Brain microvascular endothelial cell (primary cell): ENCODE data around the gene UTP15.

Source experiments
- DNase-seq: peaks from one replicate; pipeline ENCODE4 v3.0.0-alpha.2; 2020
- H3K27ac ChIP-seq: fragments of 250-450 bp; sonication (Bioruptor Pico); 2 replicates; pipeline ENCODE4 v1.5.1; 2020; ENCODE audit warnings: mild to moderate bottlenecking, moderate library complexity
- H3K27me3 ChIP-seq: fragments of 250-450 bp; sonication (Bioruptor Pico); replicated peaks from 2 replicates; pipeline ENCODE4 v1.5.1; 2020; ENCODE audit warnings: mild to moderate bottlenecking
- H3K36me3 ChIP-seq: fragments of 250-450 bp; sonication (Bioruptor Pico); replicated peaks from 2 replicates; pipeline ENCODE4 v1.5.1; 2020; ENCODE audit warnings: mild to moderate bottlenecking
- H3K4me3 ChIP-seq: 2 replicates; pipeline ENCODE4 v1.5.1; 2011; ENCODE audit warnings: low read depth, mild to moderate bottlenecking, control low read depth, low read length, moderate library complexity
- in situ Hi-C: cut with HindIII; loops from 2 replicates; pipeline ENCODE4 v1.10.0; 2017; ENCODE audit warnings: low sequenced_read_pairs, low pct_ligation_motif_present
- TF ChIP-seq, protein P1 (sequence below): IDR thresholded peaks from 2 replicates; pipeline ENCODE4 v1.5.1; 2011; ENCODE audit warnings: low read depth, mild to moderate bottlenecking, moderate library complexity, low read length, control low read depth, inconsistent platforms; ENCODE audit errors: missing control alignments

Gene UTP15

DNA sequence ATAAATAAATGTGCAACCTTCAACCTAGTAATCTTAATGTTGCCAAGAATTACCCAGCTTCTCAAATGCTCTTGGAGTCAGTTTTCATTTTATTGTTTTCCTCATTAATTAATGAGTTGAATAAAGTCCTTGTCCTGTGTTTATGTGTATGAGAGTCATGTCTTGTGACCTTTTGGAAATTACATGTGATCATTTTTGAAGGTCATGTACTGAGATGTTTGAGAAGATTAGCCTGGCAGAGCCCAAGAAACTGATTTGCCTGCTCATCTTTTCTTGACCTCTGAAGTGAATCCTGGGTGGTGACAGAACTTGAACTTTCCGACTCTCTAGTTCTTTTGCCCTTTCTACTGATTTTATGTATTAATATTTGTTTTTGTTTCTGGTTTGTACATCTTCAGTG lies 15.5 kb upstream of the UTP15 start:
- TF ChIP-seq, protein P1, sequence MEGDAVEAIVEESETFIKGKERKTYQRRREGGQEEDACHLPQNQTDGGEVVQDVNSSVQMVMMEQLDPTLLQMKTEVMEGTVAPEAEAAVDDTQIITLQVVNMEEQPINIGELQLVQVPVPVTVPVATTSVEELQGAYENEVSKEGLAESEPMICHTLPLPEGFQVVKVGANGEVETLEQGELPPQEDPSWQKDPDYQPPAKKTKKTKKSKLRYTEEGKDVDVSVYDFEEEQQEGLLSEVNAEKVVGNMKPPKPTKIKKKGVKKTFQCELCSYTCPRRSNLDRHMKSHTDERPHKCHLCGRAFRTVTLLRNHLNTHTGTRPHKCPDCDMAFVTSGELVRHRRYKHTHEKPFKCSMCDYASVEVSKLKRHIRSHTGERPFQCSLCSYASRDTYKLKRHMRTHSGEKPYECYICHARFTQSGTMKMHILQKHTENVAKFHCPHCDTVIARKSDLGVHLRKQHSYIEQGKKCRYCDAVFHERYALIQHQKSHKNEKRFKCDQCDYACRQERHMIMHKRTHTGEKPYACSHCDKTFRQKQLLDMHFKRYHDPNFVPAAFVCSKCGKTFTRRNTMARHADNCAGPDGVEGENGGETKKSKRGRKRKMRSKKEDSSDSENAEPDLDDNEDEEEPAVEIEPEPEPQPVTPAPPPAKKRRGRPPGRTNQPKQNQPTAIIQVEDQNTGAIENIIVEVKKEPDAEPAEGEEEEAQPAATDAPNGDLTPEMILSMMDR, result no peak
- DNase-seq, result no peak
- H3K27me3 ChIP-seq, result no peaks in the 10 kb centered on the region
- no peak overlapping the region for H3K27ac ChIP-seq
- no peak overlapping the region for H3K4me3 ChIP-seq
- H3K36me3 ChIP-seq, result peaks cover 7% of the 10 kb centered on the region
- in situ Hi-C loops, result no loop called here

DNA sequence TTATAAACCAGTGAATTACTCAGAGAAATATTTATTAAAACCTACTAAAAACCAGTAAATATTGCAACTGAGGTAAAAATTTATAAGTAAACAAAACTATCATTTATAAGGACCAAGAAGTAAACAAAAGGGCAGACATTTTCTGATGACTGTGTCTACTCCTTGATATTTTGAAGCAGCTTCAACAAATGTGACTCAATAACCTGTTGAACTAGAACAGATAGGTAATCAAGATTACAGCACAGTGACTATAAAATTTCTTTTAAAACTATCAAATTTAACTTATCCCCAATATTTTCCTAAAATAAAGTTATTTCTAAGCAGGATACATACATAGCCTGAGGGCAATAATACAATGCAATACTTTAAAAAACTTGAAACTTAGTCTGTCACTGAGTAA lies 12.9 kb upstream of the UTP15 start:
- TF ChIP-seq, protein P1, result no peak
- in situ Hi-C loops, result no loop called here
- DNase-seq, result no peak
- Histone ChIP-seq H3K4me3 (no peak overlapping the region), H3K27ac (no peak overlapping the region), H3K36me3 (peaks cover 7% of the 10 kb centered on the region), H3K27me3 (no peaks in the 10 kb centered on the region)

DNA sequence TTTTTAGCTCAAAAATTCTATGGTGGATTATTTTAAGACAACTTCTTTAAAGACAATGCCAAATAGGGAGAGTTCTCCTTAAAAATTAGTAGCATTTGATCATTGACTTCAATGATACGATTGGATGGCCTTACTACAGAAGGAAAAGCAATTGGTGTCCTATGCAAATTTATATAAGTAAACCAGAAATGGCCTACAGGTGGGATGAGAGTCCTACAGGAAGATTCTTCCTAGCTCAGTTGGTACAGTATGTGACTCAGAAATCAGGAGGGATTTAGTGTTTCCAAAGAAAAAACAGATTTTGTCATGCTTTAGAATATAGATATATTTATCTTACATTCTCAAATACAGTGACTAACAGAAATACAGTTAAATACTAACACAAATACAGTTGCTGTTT lies 6.6 kb upstream of the UTP15 start:
- peaks cover 7% of the 10 kb centered on the region for H3K36me3 ChIP-seq
- in situ Hi-C loops, result no loop called here
- no peak overlapping the region for H3K27ac ChIP-seq
- TF ChIP-seq, protein P1, result no peak
- no peaks in the 10 kb centered on the region for H3K27me3 ChIP-seq
- H3K4me3 ChIP-seq, result no peak overlapping the region
- DNase-seq, result no peak

DNA sequence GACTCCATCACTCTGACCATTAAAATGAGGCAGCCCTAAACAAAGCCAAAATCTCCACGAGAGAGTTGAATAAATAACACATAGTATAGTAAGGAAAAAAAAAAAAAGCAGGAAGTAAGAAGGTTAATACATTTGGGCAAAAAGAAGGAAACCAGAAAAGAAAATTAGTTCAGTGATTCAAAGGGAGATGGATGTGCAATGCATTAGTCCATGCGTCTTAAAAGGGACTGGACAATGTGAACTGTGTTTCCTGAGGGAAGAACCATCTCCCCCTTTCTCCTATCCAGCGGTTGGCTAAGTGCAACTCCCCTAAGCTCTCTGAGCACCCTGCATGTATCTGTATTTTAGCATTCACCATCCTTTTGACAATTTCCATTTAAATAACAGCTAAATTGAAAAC lies 1.5 kb upstream of the UTP15 start:
- DNase-seq, result no peak
- Histone ChIP-seq H3K27ac (no peak overlapping the region), H3K27me3 (no peaks in the 10 kb centered on the region), H3K36me3 (no peaks in the 10 kb centered on the region), H3K4me3 (peak overlapping the region; percentile 96)
- TF ChIP-seq, protein P1, result no peak
- in situ Hi-C loops, result no loop called here

DNA sequence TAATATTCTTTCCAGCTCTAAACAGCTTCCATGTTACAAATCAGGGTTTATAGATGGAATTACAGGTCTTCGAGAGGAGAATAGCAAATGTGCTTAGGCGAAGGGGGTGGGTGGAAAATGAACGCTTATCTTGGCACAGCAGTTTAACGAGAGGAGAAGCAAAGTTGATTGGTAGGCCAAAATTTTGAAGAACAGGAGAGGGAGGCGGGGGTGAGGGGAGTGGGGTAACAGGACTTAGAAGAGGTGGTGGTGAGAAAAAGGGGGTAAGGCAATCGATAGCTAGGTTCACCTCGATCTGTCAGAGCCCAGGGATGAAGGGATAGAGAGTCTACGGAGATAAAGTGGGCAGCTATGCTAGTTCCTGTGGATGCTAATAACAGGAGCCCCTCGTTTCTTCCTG lies 868 bp upstream of the UTP15 start:
- peak; percentile 4 for DNase-seq
- Histone ChIP-seq H3K27ac (peak overlapping the region; percentile 82), H3K4me3 (peak overlapping the region; percentile 96), H3K36me3 (no peaks in the 10 kb centered on the region), H3K27me3 (no peaks in the 10 kb centered on the region)
- in situ Hi-C loops, result no loop called here
- TF ChIP-seq, protein P1, result no peak

DNA sequence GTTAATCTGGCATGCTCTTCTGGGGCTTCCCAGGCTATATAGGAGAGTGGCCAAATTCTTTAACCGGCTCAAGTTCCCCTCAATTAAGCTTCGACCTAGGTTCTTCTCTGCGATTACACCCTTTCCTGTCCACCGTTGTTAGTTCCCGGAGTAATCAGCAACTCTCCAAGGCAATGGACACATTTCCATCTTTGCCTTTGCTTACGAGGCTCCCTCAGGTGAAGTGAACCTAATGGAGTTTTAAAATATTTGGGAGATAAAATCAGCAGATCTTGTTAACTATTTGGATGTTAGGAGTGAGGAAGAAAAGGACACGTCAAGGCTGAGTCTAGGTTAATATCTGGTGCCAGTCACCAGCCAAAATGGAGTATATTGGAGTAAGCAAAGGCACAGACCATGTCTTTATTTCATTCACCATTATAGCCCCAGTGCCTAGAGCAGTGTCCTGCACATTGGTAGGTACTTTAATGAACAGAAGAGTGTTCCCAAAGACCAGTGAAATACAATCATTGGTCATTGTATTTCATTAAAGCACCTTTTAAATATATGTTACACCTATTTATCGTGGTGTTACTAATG lies 515 bp downstream of the UTP15 start:
- Histone ChIP-seq H3K27me3 (no peaks in the 10 kb centered on the region), H3K27ac (peak overlapping the region; percentile 82), H3K4me3 (peak overlapping the region; percentile 96), H3K36me3 (peaks cover 7% of the 10 kb centered on the region)
- TF ChIP-seq, protein P1, result no peak
- in situ Hi-C loops, result no loop called here
- no peak for DNase-seq
